NAMALWA (cell line): Measurements from ENCODE around the gene WWOX.

Experiments
- DNase-seq: peaks from one replicate; pipeline ENCODE4 v3.0.0-alpha.2; 2015; ENCODE audit warnings: low spot score

WWOX gene

GRCh38 chr16:79150632-79151310 is 1051.3 kb downstream of the WWOX start:
- DNase-seq, result no peak

- no peak for DNase-seq
These were observed 1054.6 kb downstream of the WWOX start for GRCh38 chr16:79154086-79154485.

- no peak for DNase-seq
These were observed 1056.0 kb downstream of the WWOX start for GRCh38 chr16:79155471-79155870.

- no peak for DNase-seq
These were observed 1056.5 kb downstream of the WWOX start for GRCh38 chr16:79155904-79156303.

GRCh38 chr16:79156761-79157160 is 1057.3 kb downstream of the WWOX start:
- no peak for DNase-seq

GRCh38 chr16:79158337-79158736 is 1058.9 kb downstream of the WWOX start:
- no peak for DNase-seq

GRCh38 chr16:79159261-79160049 is 1060.0 kb downstream of the WWOX start:
- no peak for DNase-seq

- DNase-seq, result no peak
These were observed 1063.5 kb downstream of the WWOX start for GRCh38 chr16:79162977-79163376.

- DNase-seq, result no peak
These were observed 1064.4 kb downstream of the WWOX start for GRCh38 chr16:79163691-79164387.

- DNase-seq, result no peak
These were observed 1065.0 kb downstream of the WWOX start for GRCh38 chr16:79164388-79164995.

GRCh38 chr16:79165079-79165478 is 1065.6 kb downstream of the WWOX start:
- DNase-seq, result no peak

- no peak for DNase-seq
These were observed 1066.1 kb downstream of the WWOX start for GRCh38 chr16:79165506-79165905.

- no peak for DNase-seq
These were observed 1068.4 kb downstream of the WWOX start for GRCh38 chr16:79167893-79168292.

GRCh38 chr16:79168321-79168720 is 1068.9 kb downstream of the WWOX start:
- DNase-seq, result no peak

GRCh38 chr16:79169239-79169638 is 1069.8 kb downstream of the WWOX start:
- DNase-seq, result no peak

GRCh38 chr16:79170555-79171246 is 1071.2 kb downstream of the WWOX start:
- no peak for DNase-seq

- DNase-seq, result no peak
These were observed 1072.0 kb downstream of the WWOX start for GRCh38 chr16:79171504-79171903.

GRCh38 chr16:79171931-79172705 is 1072.7 kb downstream of the WWOX start:
- no peak for DNase-seq

- no peak for DNase-seq
These were observed 1073.6 kb downstream of the WWOX start for GRCh38 chr16:79172976-79173500.

- no peak for DNase-seq
These were observed 1074.5 kb downstream of the WWOX start for GRCh38 chr16:79173919-79174318.
